IMR-90 (cell line): ENCODE results near the gene NOS1AP. TPM values are rescaled to one million over a fixed set of nuclear protein-coding genes. Genes with fewer than 3 reads are reported as not detected.

ENCODE experiments used
- ATAC-seq: fragments of 200-7000 bp; cut with Tn5 transposase; 2 replicates; pipeline ENCODE4 v1.9.1; 2020; ENCODE audit warnings: low read depth, mild to moderate bottlenecking, moderate library complexity
- BruUV-seq: library from RNA; stranded (reverse); fragments of 400-500 nt; replicated peaks from 2 replicates; lab custom pipeline; 2021; lab: Mats Ljungman, UMichigan
- CTCF ChIA-PET: fragments of 300-600 bp; formaldehyde crosslinking; extraction: SDS; loops from one replicate; lab custom pipeline; 2021; ENCODE audit warnings: antibody characterized with exemption; lab: Yijun Ruan, JAX
- POLR2A ChIA-PET: fragments of 300-600 bp; sonication (Branson Sonifier 250); formaldehyde crosslinking; loops from one replicate; lab custom pipeline; 2022; ENCODE audit warnings: antibody characterized with exemption; ENCODE audit not compliant: unreplicated experiment; lab: Charles Lee
- DNase-seq: peaks from one replicate; pipeline ENCODE4 v3.0.0; 2013
- H2AFZ ChIP-seq: replicated peaks from 2 replicates; pipeline ENCODE3; 2013; ENCODE audit warnings: low read length, mild to moderate bottlenecking; ENCODE audit not compliant: poor library complexity
- H2AK5ac ChIP-seq: 2 replicates; pipeline ENCODE4 v1.6.1; 2013; ENCODE audit warnings: low read depth, low read length, inconsistent platforms
- H2AK9ac ChIP-seq: replicated peaks from 2 replicates; pipeline ENCODE3; 2013; ENCODE audit warnings: mild to moderate bottlenecking, low read depth, low read length, moderate library complexity; ENCODE audit not compliant: poor library complexity
- H2BK120ac ChIP-seq: 2 replicates; pipeline ENCODE4 v1.6.1; 2013; ENCODE audit warnings: low read depth, low read length, inconsistent platforms
- H2BK15ac ChIP-seq: 3 replicates; pipeline ENCODE4 v1.6.1; 2013; ENCODE audit warnings: low read depth, low read length, inconsistent platforms
- H2BK20ac ChIP-seq: 2 replicates; pipeline ENCODE4 v1.6.1; 2013; ENCODE audit warnings: low read depth, mild to moderate bottlenecking, inconsistent platforms, low read length, moderate library complexity
- H2BK5ac ChIP-seq: 2 replicates; pipeline ENCODE4 v1.6.1; 2013; ENCODE audit warnings: mild to moderate bottlenecking, low read depth, low read length, inconsistent platforms; ENCODE audit not compliant: poor library complexity, severe bottlenecking
- H3K14ac ChIP-seq: replicated peaks from 2 replicates; pipeline ENCODE4 v1.6.1; 2013; ENCODE audit warnings: low read depth, low read length, inconsistent platforms
- H3K18ac ChIP-seq: 2 replicates; pipeline ENCODE4 v1.6.1; 2013; ENCODE audit warnings: low read depth, low read length, control low read depth
- H3K23ac ChIP-seq: 2 replicates; pipeline ENCODE4 v1.6.1; 2013; ENCODE audit warnings: low read depth, low read length, inconsistent platforms
- H3K27ac ChIP-seq: 2 replicates; pipeline ENCODE4 v1.5.1; 2013; ENCODE audit warnings: mild to moderate bottlenecking, control low read depth, low read length; ENCODE audit not compliant: insufficient read depth
- H3K27me3 ChIP-seq: 2 replicates; pipeline ENCODE4 v1.6.1; 2013; ENCODE audit warnings: low read length; ENCODE audit not compliant: control insufficient read depth, insufficient read depth
- H3K36me3 ChIP-seq: 2 replicates; pipeline ENCODE4 v1.6.1; 2013; ENCODE audit warnings: low read length, mixed read lengths; ENCODE audit not compliant: control insufficient read depth, insufficient read depth
- H3K4ac ChIP-seq: 2 replicates; pipeline ENCODE4 v1.6.1; 2013; ENCODE audit warnings: low read depth, low read length, inconsistent platforms
- H3K4me1 ChIP-seq: 2 replicates; pipeline ENCODE4 v1.6.1; 2013; ENCODE audit warnings: low read length, mixed read lengths; ENCODE audit not compliant: control insufficient read depth, insufficient read depth
- H3K4me2 ChIP-seq: 2 replicates; pipeline ENCODE4 v1.6.1; 2013; ENCODE audit warnings: low read depth, mild to moderate bottlenecking, control low read depth, low read length, moderate library complexity
- H3K4me3 ChIP-seq: 2 replicates; pipeline ENCODE4 v1.5.1; 2013; ENCODE audit warnings: low read depth, mild to moderate bottlenecking, control low read depth, low read length, moderate library complexity; ENCODE audit not compliant: insufficient read depth
- H3K56ac ChIP-seq: 2 replicates; pipeline ENCODE4 v1.6.1; 2013; ENCODE audit warnings: low read length, inconsistent platforms; ENCODE audit not compliant: insufficient read depth; ENCODE audit errors: extremely low read depth
- H3K79me1 ChIP-seq, 2 experiments: 2 replicates each; pipeline ENCODE4 v1.6.1; 2013; ENCODE audit warnings: low read length in 2 of 2, inconsistent platforms in 1 of 2, low read depth in 1 of 2
- H3K9ac ChIP-seq: 2 replicates; pipeline ENCODE4 v1.6.1; 2013; ENCODE audit warnings: low read depth, low read length, control low read depth
- H3K9me1 ChIP-seq: 2 replicates; pipeline ENCODE4 v1.6.1; 2013; ENCODE audit warnings: low read length, inconsistent platforms; ENCODE audit not compliant: insufficient read depth
- H3K9me3 ChIP-seq: 2 replicates; pipeline ENCODE4 v1.6.1; 2013; ENCODE audit warnings: low read length; ENCODE audit not compliant: control insufficient read depth, insufficient read depth
- H4K20me1 ChIP-seq: 2 replicates; pipeline ENCODE4 v1.6.1; 2013; ENCODE audit warnings: low read length, inconsistent platforms; ENCODE audit not compliant: insufficient read depth
- H4K5ac ChIP-seq: 2 replicates; pipeline ENCODE4 v1.6.1; 2013; ENCODE audit warnings: mild to moderate bottlenecking, low read depth, low read length, control low read depth
- H4K8ac ChIP-seq, 2 experiments: 2 replicates each; pipeline ENCODE4 v1.6.1; 2013; ENCODE audit warnings: low read depth in 2 of 2, low read length in 2 of 2, control low read depth in 1 of 2, inconsistent platforms in 1 of 2
- H4K91ac ChIP-seq: 2 replicates; pipeline ENCODE4 v1.6.1; 2013; ENCODE audit warnings: low read depth, low read length, inconsistent platforms; ENCODE audit not compliant: insufficient read depth
- MAZ ChIP-seq: IDR thresholded peaks from 2 replicates; pipeline ENCODE4 v1.6.1; 2012; ENCODE audit warnings: low read depth, mild to moderate bottlenecking, low read length, improper control_type of control experiment, moderate library complexity, borderline replicate concordance
- RCOR1 ChIP-seq: IDR thresholded peaks from 2 replicates; pipeline ENCODE4 v1.6.1; 2012; ENCODE audit warnings: mild to moderate bottlenecking, low read length, improper control_type of control experiment; ENCODE audit not compliant: insufficient replicate concordance
- SMC3 ChIP-seq: fragments of 150-350 bp; IDR thresholded peaks from 2 replicates; pipeline ENCODE4 v1.6.1; 2016; ENCODE audit warnings: low read depth, mild to moderate bottlenecking, antibody characterized with exemption, low read length, moderate library complexity
- WGBS, 2 experiments: methylation state at CpG; one replicate each; pipeline versions ENCODE4 v1.1.5 to v1.1.7; 2013; ENCODE audit warnings: missing lambda C conversion rate in 2 of 2; ENCODE audit not compliant: insufficient read length in 1 of 2; ENCODE audit errors: extremely low coverage in 2 of 2; 5-methylcytosine and 5-hydroxymethylcytosine counted together
- dilution Hi-C: fragments of 300-500 bp; cut with HindIII; formaldehyde crosslinking; loops from one replicate; pipeline ENCODE4 v1.14.3; 2018; ENCODE audit warnings: low sequenced_read_pairs; ENCODE audit not compliant: unreplicated experiment
- in situ Hi-C: fragments of 300-500 bp; cut with MboI; formaldehyde crosslinking; loops from 3 replicates; pipeline ENCODE4 v1.14.3; 2019; ENCODE audit warnings: low sequenced_read_pairs, inconsistent platforms, mixed read lengths
- intact Hi-C: fragments of 100-400 bp; cut with micrococcal nuclease; formaldehyde crosslinking; loops from 2 replicates; pipeline ENCODE4 v1.10.0; 2022
- polyA plus RNA-seq, 3 experiments: library from polyadenylated mRNA; depleted of rRNA; stranded (reverse); fragments of >200 nt; gene quantifications; 2 replicates each; pipeline ENCODE4 v1.2.3, GENCODE V29; 2012; ENCODE audit warnings: low replicate concordance in 1 of 3
- total RNA-seq: library from RNA; depleted of rRNA; stranded (reverse); fragments of >200 nt; gene quantifications from 2 replicates; pipeline ENCODE4 v1.2.3, GENCODE V29; 2012

NOS1AP gene
- total and polyA plus RNA-seq, 2 of the 4 experiments (the other 2 are of a cell fraction) = 0.18 to 0.19 TPM

GRCh38 chr1:162298266-162298665, 228.8 kb downstream of the NOS1AP start:
- H3K4me3 ChIP-seq = no peak overlapping the region
- DNase-seq (no peak), ATAC-seq (no peak)
- no peaks in the 10 kb centered on the region for H3K9me3 ChIP-seq
- no peak overlapping the region for H3K18ac ChIP-seq
- peaks cover 7% of the 10 kb centered on the region for H3K27me3 ChIP-seq
- no peak overlapping the region for H3K4me2 ChIP-seq
- ChIA-PET POLR2A (no interaction called here), CTCF (interaction anchor here (0.7 kb wide), 1 partner anchor 250 kb away, joined by 4 read pairs; no protein-coding TSS in a partner anchor)
- H2BK5ac ChIP-seq = no peak overlapping the region
- H2BK120ac ChIP-seq = no peak overlapping the region
- H4K20me1 ChIP-seq = no peaks in the 10 kb centered on the region
- no peak for TF ChIP-seq RCOR1
- no peak for TF ChIP-seq MAZ
- TF ChIP-seq SMC3 = no peak
- no peak overlapping the region for H3K4ac ChIP-seq
- no peak overlapping the region for H2BK15ac ChIP-seq
- no peak overlapping the region for H3K56ac ChIP-seq
- BruUV-seq = no TSS peak
- no peak overlapping the region for H3K27ac ChIP-seq
- H3K79me1 ChIP-seq = no peaks in the 10 kb centered on the region
- intact Hi-C loops (no loop called here), in situ Hi-C loops (no loop called here), dilution Hi-C loops (no loop called here)
- no peak overlapping the region for H2AK5ac ChIP-seq
- no peak overlapping the region for H2AFZ ChIP-seq
- H2BK20ac ChIP-seq = no peak overlapping the region
- WGBS, 2 experiments = no CpG with 5 or more reads among the region's 2 CpGs
- H3K36me3 ChIP-seq = no peaks in the 10 kb centered on the region
- no peak overlapping the region for H3K9ac ChIP-seq
- H3K9me1 ChIP-seq = no peaks in the 10 kb centered on the region
- H3K14ac ChIP-seq = no peak overlapping the region
- no peak overlapping the region for H2AK9ac ChIP-seq
- no peak overlapping the region for H4K91ac ChIP-seq
- no peaks in the 10 kb centered on the region for H3K4me1 ChIP-seq
- H4K8ac ChIP-seq = no peak overlapping the region
- H4K5ac ChIP-seq = no peak overlapping the region
- H3K23ac ChIP-seq = no peak overlapping the region
